NB4 (cell line): Measurements from ENCODE around the gene STX16.

Experiments used
- DNase-seq: peaks from one replicate; pipeline ENCODE4 v3.0.0; 2010; ENCODE audit warnings: low read depth
- H3K4me3 ChIP-seq: one replicate; pipeline ENCODE4 v1.5.1; 2011; ENCODE audit warnings: mild to moderate bottlenecking, low read depth, low read length, moderate library complexity
- MAX ChIP-seq: IDR thresholded peaks from 2 replicates; pipeline ENCODE4 v1.6.1; 2011; ENCODE audit warnings: low read depth, low read length
- MYC ChIP-seq: IDR thresholded peaks from 2 replicates; pipeline ENCODE4 v1.6.1; 2011; ENCODE audit warnings: low read depth, low read length
- POLR2A ChIP-seq: IDR thresholded peaks from 2 replicates; pipeline ENCODE4 v1.6.1; 2011; ENCODE audit warnings: mild to moderate bottlenecking; ENCODE audit not compliant: insufficient read length; ENCODE audit errors: extremely low read depth
- TF ChIP-seq, protein P1 (sequence below): IDR thresholded peaks from one replicate; pipeline ENCODE4 v1.5.1; 2012; ENCODE audit warnings: low read depth, low read length

The STX16 gene

DNA sequence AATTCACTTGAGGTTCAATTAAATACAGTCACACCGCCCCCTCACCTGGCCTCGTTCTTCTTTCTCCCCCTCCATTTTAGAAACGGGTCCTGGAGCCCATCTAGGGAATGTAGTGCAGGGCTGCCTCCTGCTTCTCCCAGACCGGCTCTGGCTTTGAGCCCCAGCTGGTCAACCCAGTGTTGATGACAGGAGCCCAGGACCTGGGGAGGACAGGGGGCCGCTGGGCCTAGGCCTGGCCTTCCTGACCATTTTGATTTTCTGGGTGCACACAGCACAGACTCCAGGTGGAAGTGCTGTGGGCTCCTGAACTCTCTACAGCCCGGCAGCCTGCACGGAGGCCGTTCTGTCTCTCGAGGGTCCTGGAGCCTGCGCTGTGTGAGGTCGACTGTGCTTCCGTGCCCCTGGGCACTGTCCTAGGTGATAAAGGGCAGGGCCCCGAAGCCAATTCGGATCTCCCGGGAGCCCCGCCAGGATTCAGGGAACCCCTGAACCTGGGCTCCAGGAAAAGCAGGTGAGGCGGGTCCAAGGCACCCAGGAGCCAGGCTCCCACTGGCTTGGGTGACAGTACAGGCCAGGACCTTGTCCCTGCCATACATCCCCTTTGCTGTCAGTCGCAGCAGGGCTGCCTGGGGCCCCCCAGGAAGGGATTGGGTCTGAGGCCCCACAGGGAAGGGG, 64.9 kb downstream of the STX16 start:
- DNase-seq: peak; percentile 0
- no peak overlapping the region for H3K4me3 ChIP-seq
- TF ChIP-seq MYC (no peak), MAX (no peak), POLR2A (no peak)
- TF ChIP-seq, protein P1, sequence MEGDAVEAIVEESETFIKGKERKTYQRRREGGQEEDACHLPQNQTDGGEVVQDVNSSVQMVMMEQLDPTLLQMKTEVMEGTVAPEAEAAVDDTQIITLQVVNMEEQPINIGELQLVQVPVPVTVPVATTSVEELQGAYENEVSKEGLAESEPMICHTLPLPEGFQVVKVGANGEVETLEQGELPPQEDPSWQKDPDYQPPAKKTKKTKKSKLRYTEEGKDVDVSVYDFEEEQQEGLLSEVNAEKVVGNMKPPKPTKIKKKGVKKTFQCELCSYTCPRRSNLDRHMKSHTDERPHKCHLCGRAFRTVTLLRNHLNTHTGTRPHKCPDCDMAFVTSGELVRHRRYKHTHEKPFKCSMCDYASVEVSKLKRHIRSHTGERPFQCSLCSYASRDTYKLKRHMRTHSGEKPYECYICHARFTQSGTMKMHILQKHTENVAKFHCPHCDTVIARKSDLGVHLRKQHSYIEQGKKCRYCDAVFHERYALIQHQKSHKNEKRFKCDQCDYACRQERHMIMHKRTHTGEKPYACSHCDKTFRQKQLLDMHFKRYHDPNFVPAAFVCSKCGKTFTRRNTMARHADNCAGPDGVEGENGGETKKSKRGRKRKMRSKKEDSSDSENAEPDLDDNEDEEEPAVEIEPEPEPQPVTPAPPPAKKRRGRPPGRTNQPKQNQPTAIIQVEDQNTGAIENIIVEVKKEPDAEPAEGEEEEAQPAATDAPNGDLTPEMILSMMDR: no peak

DNA sequence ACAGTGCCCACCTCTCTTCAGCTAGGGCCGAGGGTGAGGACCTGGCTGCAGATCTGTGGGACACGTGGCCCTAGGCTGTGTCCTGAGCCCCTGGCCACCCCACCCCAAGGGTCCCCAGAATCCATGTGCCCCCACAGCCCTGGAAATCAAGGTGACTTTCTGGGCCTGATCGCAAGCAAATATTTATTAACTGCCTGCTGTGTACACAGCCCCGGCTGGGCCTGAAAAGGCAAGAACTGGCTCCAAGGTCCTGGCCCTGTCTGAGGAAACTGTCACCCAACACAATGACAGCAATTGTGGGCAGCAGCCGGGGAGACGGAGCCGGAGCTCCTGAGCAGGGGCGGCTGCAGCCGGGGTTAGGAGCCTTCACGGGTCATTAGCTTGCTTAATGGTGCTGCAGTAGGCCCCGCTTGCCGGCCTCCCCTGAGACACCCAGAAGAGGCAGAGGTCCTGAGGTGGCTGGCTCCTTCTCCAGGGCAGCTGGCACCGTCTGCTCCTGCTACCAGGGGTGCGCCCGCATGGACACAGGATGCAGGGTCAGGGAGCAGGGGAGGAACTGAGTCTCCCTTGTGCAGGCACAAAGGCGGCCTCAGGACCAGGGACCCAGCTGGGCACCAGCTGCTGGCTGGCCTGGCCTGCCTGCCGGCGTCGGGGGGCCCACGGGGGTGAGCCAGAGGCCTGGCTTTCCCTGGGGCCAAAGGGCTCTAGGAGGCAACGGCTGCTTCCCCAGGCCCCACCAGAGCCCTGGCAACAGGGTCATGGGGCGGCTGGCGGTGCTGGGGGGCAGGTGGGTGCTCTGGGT, 65.6 kb downstream of the STX16 start:
- TF ChIP-seq MAX (no peak), POLR2A (no peak), MYC (no peak)
- TF ChIP-seq, protein P1: no peak
- DNase-seq: peak; percentile 0
- no peak overlapping the region for H3K4me3 ChIP-seq

DNA sequence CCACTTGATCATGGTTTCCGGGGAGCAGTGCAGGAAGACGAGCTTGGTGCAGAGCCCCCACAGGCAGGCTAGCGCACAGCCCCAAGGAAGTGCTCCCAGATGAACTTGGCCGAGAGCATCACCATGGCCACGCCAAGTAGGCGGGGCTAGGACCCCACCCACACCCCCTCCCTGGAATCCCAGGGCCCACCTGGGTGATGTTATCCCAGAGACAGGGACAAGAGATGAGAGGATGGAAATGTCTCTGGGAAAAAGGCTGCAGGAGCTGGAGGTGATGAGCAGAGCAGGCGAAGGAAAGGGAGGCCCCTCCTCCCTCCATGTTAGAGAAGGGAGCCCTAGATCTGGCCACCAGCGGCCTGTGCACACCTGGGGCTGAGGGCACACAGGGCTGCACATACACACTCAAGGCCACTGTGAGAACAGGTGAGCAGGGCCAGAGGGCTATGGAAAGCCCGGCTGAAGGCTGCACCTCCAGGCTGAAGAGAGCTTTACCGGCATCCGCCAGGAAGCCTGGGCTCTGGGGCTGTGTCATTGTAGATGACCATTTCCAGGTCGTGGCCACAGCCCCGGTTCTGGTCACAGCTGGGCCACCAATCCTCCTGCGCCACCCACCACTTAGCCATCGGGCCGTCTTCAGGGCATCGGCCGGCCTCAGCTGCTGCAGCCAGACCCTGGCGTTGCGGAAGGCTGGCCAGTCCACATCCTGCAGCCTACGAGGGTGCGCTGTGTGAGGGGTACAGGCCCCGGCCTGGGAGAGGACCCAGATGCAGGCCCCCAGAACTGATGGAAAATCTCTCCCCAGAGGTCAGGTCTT, 66.4 kb downstream of the STX16 start:
- no peak overlapping the region for H3K4me3 ChIP-seq
- DNase-seq: peak; percentile 4
- TF ChIP-seq MYC (no peak), POLR2A (no peak), MAX (no peak)
- TF ChIP-seq, protein P1: no peak

DNA sequence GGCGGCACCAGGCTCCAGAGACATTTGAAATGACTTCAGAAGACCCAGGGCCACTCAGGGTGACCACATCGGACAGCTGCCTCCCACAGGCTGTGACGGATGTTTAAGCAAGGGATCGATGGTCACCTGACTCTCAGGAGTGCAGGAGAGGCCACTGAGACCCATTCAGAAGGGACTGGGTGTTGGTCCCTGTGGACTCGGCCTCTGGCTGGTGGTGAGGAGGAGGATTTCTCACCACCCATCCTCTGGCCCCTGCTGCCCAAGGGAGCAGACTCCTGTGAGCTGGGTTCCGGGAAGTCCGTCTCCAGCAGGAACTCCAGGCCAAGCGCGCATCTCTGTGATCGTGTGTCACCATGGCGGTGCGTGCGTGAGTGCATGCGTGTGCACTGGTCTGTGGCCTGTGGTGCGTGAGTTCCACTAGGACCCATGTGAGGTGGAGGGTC, 67.1 kb downstream of the STX16 start:
- DNase-seq: peak; percentile 1
- no peak overlapping the region for H3K4me3 ChIP-seq

GRCh38 chr20:58718729-58719128, 67.6 kb downstream of the STX16 start:
- no peak overlapping the region for H3K4me3 ChIP-seq
- peak; percentile 0 for DNase-seq
- no peak for TF ChIP-seq MAX

More for the DNA sequence above, 67.1 kb downstream of the STX16 start:
- TF ChIP-seq MAX: no peak
- TF ChIP-seq, protein P1: no peak
- TF ChIP-seq MYC: no peak
- TF ChIP-seq POLR2A: no peak
